Stimulated activated CD8-positive, alpha-beta memory T cell treated with anti-CD3 and anti-CD28 coated beads, Interleukin-4, amount 100 ng/mL, for 4 hours (primary cell): Measurements from ENCODE around the gene ACTMAP.

ENCODE experiments used
- DNase-seq, 2 donors: peaks; one replicate each; pipeline ENCODE4 v3.0.0-alpha.2; 2020; ENCODE audit warnings: low read depth in 2 of 2, low spot score in 1 of 2

ACTMAP gene

GRCh38 chr19:40721936-40722661 lies 28.2 kb downstream of the ACTMAP start:
- no peak for DNase-seq

GRCh38 chr19:40721140-40721486 lies 29.2 kb downstream of the ACTMAP start:
- no peak for DNase-seq

DNA sequence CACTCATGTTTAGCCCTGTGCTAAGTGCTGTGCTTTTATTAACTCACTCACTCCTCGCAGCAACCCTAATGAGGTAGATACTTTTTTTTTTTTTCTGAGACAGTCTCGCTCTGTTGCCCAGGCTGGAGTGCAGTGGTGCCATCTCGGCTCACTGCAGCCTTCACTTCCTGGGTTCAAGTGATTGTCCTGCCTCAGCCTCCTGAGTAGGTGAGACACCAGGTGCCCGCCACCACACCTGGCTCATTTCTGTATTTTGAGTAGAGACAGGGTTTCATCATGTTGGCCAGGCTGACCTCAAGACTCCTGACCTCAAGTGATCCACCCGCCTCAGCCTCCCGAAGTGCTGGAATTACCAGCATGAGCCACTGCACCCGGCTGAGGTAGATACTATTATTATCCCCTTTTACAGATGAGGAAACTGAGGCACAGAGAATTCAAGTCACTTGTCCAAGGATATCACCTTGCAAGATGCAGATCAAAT lies 30.8 kb downstream of the ACTMAP start:
- no peak for DNase-seq

GRCh38 chr19:40718774-40719391 lies 31.4 kb downstream of the ACTMAP start:
- no peak for DNase-seq

DNA sequence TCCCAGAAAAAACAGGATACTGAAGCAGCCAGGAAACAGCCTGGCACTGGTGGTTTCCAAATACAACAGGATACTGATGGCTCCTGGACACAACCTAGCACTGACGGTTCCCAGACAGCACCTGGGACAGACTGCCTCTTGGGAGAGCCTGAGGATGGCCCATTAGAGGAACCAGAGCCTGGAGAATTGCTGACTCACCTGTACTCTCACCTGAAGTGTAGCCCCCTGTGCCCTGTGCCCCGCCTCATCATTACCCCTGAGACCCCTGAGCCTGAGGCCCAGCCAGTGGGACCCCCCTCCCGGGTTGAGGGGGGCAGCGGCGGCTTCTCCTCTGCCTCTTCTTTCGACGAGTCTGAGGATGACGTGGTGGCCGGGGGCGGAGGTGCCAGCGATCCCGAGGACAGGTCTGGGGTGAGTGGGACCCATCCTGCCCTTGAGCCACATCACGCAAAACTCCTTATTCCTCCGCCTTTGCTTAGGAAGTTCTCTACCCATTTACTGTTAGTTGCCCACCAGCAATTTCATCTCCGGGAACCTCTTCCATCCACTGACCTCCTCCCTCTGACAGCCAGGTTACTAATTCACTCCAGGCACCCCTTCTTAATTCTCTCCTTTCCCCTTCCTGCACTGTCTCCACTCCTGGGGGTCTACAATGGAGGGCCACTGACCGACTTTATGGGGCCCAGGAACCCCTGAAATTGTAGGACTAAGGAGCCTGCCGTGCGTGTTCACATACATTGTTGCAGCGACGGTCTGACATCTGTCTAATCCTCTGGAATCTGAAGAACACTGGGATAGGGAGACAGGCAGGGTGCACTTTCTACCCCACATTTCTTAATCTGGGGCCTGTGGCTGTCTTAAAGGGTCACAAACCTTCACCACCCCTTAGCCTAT lies 32.1 kb downstream of the ACTMAP start:
- DNase-seq, result no peak

DNA sequence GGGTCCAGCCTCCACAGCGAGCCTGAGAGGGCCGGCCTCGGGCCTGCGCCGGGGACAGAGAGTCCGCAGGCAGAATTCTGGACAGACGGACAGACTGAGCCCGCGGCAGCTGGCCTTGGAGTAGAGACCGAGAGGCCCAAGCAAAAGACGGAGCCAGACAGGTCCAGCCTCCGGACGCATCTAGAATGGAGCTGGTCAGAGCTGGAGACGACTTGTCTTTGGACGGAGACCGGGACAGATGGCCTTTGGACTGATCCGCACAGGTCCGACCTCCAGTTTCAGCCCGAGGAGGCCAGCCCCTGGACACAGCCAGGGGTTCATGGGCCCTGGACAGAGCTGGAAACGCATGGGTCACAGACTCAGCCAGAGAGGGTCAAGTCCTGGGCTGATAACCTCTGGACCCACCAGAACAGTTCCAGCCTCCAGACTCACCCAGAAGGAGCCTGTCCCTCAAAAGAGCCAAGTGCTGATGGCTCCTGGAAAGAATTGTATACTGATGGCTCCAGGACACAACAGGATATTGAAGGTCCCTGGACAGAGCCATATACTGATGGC lies 32.9 kb downstream of the ACTMAP start:
- no peak for DNase-seq

- peak; percentile 100 for DNase-seq
Observed at GRCh38 chr19:40716482-40717324, 33.6 kb downstream of the ACTMAP start, which contains the start of the genes COQ8B and ITPKC. Gene COQ8B (minus strand): TSS chr19:40716886. CDS start chr19:40714632, 2,254 bp downstream. Gene ITPKC (plus strand): TSS chr19:40717112. CDS start chr19:40717136, 24 bp downstream.

DNA sequence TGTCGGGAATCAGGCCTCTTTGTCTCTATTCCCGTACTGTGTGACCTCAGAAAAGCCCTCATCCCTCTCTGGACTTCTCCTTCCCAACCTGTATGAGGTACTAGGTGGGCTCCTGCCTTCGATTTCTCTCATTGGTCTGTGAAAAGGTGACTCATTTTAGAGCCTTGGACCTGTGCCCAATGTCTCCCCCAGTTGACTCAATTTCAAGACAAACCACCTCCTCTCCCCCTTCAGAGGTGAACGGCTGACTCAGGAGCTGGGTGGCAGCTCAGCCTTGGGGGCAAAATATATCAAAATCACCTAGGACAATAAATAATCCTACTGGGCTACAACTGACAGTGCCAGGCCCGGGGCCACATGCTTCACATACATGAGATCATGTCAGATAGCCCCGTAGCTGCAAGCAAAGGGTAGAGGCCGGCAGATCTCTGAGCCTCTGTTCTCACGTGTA lies 34.2 kb downstream of the ACTMAP start:
- peak; percentile 67 to 71 for DNase-seq

DNA sequence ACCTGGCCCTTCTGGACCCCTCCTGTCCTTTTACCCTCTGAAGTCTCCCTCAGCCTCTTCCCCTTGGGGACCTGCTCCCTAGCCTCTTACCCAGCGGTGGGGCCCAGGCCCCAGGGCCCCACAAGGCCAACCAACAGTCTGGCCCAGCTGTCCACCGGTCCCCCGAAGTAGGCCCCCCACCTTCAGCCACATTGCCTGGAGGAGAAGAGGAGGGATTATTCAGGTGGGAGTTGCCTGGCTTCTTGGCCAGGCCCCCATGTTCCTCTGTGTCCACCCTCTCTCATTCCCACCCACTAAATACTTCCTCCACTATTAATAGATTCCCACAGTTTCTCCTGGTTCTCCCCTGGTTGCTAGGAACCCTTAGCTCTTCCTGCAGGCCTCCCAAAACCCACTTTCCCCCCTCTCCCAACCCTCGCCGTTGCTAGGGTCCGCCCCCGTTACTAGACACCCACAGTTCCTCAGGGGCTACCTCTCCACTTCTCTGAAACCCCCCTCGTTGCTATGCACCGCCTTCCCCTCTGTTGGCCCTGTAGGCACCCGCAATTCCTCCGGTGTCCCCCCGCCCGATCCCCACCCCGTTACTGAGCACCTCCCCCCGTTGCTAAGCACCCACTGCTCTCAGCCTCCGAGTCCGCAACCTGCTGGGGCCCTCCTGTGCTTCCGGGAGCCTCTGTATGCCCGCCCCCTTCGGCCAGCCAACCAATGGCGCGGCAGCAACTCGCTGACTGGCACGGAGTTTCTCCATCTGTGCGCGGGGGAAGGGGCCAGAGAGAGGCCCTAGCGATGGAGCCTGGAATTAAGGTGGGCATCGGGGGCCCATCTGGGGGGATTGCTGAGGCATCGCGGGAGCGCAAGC lies 35.6 kb downstream of the ACTMAP start:
- DNase-seq, result peak; percentile 79 to 81

GRCh38 chr19:40713939-40714338 lies 36.3 kb downstream of the ACTMAP start:
- DNase-seq, result no peak

GRCh38 chr19:40709817-40710216 lies 40.5 kb downstream of the ACTMAP start:
- no peak for DNase-seq

GRCh38 chr19:40707615-40708014 lies 42.7 kb downstream of the ACTMAP start:
- no peak for DNase-seq

- no peak for DNase-seq
Observed at GRCh38 chr19:40705950-40706619, 44.2 kb downstream of the ACTMAP start.

- no peak for DNase-seq
Observed at GRCh38 chr19:40705362-40705651, 45.0 kb downstream of the ACTMAP start.

GRCh38 chr19:40704491-40705361 lies 45.6 kb downstream of the ACTMAP start:
- DNase-seq, result no peak

DNA sequence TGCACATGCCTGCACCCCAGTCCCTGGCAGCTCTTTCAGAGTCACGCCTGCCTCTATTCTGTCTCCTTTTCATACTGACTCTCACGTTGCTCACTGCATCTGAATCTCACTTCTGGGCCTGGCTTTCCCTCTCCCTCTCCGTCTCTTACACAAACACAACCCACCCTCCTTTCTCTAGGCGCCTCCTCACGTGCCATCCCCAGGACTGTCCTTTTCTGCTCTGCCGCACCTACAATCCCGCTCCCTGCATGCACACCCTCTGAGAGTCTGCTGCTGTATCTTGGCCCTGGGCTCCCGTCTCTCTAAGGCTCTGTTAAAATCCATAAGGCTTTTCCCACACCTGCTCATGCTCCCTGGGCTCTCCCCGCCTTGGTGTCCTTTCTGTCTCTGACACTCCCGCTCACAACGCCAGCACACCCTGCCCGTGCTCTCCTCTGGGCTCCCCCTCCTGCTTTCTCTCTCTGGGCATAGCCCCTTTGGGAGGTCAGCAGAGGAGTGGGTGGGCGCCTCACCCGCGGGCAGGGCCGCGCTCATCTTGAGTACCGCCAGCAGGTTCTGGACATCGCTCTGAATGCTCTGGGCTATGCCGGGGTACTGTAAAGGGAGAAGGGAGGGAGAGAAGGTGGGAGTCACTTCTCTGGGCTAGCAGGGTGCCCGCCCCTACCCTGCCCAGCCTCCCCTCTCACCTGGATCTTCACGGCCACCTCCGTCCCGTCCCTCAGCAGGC lies 47.1 kb downstream of the ACTMAP start:
- no peak for DNase-seq

DNA sequence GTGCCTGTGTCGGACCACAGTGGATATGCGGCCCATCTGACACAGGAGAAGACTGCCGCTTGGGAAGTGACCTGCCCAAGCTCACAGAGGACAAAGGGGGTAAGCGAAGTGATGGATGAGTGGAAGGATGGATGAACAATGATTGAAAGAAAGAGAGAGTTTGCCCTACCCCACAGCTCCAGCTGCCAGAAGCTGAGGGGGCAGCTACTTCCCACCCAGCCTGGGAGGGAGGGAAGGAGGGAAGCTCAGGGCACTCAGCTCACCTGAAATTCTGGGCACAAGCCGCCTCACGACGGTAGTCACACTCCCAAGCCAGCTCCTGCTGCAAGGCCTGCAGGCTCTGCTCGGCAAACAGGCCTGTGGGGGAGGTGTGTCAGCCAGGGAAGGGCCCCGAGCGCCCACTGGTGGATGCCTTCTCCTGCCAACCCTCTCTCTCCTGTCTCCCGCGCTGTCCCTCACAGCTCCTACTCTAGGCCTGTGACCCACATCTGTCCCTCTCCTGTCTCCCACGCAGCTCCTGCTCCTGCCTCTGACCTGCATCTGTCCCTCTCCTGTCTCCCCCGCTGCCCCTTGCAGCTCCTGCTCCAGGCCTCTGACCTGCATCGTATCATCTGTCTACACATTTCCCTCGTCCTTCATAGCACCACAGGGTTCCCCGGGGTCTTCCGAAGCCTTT lies 47.8 kb downstream of the ACTMAP start:
- no peak for DNase-seq
